Smooth muscle cell (in vitro differentiated cells): Measurements from ENCODE around the gene DNAH6. TPM values are rescaled to one million over a fixed set of nuclear protein-coding genes. Genes with fewer than 3 reads are reported as not detected.

Source experiments
- DNase-seq: peaks from one replicate; lab custom pipeline; 2025; ENCODE audit not compliant: unreplicated experiment; lab: John Stamatoyannopoulos, UW
- H2AFZ ChIP-seq: fragments of 200-600 bp; sonication (generic); 2 replicates; pipeline ENCODE4 v1.6.0; 2016; ENCODE audit warnings: antibody characterized with exemption, low read depth, mild to moderate bottlenecking
- H3F3A ChIP-seq: fragments of 200-600 bp; sonication (generic); 2 replicates; pipeline ENCODE4 v1.6.0; 2017; ENCODE audit warnings: antibody characterized with exemption, low read depth
- H3K27ac ChIP-seq: fragments of 200-600 bp; sonication (generic); 2 replicates; pipeline ENCODE4 v1.5.1; 2016; ENCODE audit warnings: low read depth, mild to moderate bottlenecking
- H3K27me3 ChIP-seq: fragments of 200-600 bp; sonication (generic); 2 replicates; pipeline ENCODE4 v1.6.1; 2016; ENCODE audit warnings: low read depth, mild to moderate bottlenecking
- H3K36me3 ChIP-seq: fragments of 200-600 bp; sonication (generic); 2 replicates; pipeline ENCODE4 v1.5.1; 2016; ENCODE audit warnings: low read depth
- H3K4me1 ChIP-seq: fragments of 200-600 bp; sonication (generic); 2 replicates; pipeline ENCODE4 v1.5.1; 2016; ENCODE audit warnings: low read depth
- H3K4me2 ChIP-seq: fragments of 200-600 bp; sonication (generic); 2 replicates; pipeline ENCODE4 v1.6.0; 2016; ENCODE audit warnings: mild to moderate bottlenecking
- H3K4me3 ChIP-seq: fragments of 200-600 bp; sonication (generic); 2 replicates; pipeline ENCODE4 v1.5.1; 2016; ENCODE audit warnings: mild to moderate bottlenecking
- H3K79me2 ChIP-seq: fragments of 200-600 bp; sonication (generic); 2 replicates; pipeline ENCODE4 v1.6.0; 2016; ENCODE audit warnings: low read depth, mild to moderate bottlenecking
- H3K9ac ChIP-seq: fragments of 200-600 bp; sonication (generic); 2 replicates; pipeline ENCODE4 v1.6.0; 2016; ENCODE audit warnings: low read depth
- H3K9me3 ChIP-seq: fragments of 200-600 bp; sonication (generic); replicated peaks from 2 replicates; pipeline ENCODE4 v1.5.1; 2016; ENCODE audit warnings: low read depth
- H4K20me1 ChIP-seq: fragments of 200-600 bp; sonication (generic); 2 replicates; pipeline ENCODE4 v1.6.0; 2016; ENCODE audit warnings: low read depth
- CTCF ChIP-seq: fragments of 200-600 bp; sonication (generic); IDR thresholded peaks from 2 replicates; pipeline ENCODE4 v1.5.1; 2017; ENCODE audit warnings: borderline replicate concordance, mild to moderate bottlenecking, antibody characterized with exemption; ENCODE audit not compliant: insufficient read depth, poor library complexity, severe bottlenecking
- WGBS: methylation state at CpG from one replicate; pipeline ENCODE4 v1.1.7; 2016; ENCODE audit warnings: low lambda C conversion rate; 5-methylcytosine and 5-hydroxymethylcytosine counted together
- polyA plus RNA-seq: library from polyadenylated mRNA; unstranded; fragments of >200 nt; fragmentation: Nextera tagmentation; extraction: Ambion mirVana; gene quantifications from 2 replicates; pipeline ENCODE4 v1.2.1, GENCODE V29; 2016
- total RNA-seq: library from RNA; depleted of rRNA; stranded (reverse); fragments of >200 nt; gene quantifications from 2 replicates; pipeline ENCODE4 v1.2.3, GENCODE V29; 2014

Gene DNAH6
- total and polyA plus RNA-seq, 2 experiments from 2014 or later = 0.27 to 0.96 TPM

GRCh38 chr2:84841577-84841976 lies 325.3 kb downstream of the DNAH6 start:
- H2AFZ ChIP-seq = no peak overlapping the region
- no peak overlapping the region for H3K9ac ChIP-seq
- 91% methylated on average over 6 of the region's 6 CpGs for WGBS
- no peak overlapping the region for H3K27ac ChIP-seq
- no peak for DNase-seq
- H3K4me3 ChIP-seq = no peak overlapping the region
- no peaks in the 10 kb centered on the region for H3F3A ChIP-seq
- H3K4me1 ChIP-seq = no peaks in the 10 kb centered on the region
- H3K79me2 ChIP-seq = no peaks in the 10 kb centered on the region
- no peaks in the 10 kb centered on the region for H4K20me1 ChIP-seq
- H3K4me2 ChIP-seq = no peak overlapping the region
- H3K36me3 ChIP-seq = no peaks in the 10 kb centered on the region
- no peaks in the 10 kb centered on the region for H3K27me3 ChIP-seq
- TF ChIP-seq CTCF = no peak
- H3K9me3 ChIP-seq = no peaks in the 10 kb centered on the region

GRCh38 chr2:84844141-84844540 lies 327.8 kb downstream of the DNAH6 start:
- Histone ChIP-seq H3K79me2 (no peaks in the 10 kb centered on the region), H2AFZ (no peak overlapping the region), H3K4me1 (no peaks in the 10 kb centered on the region), H4K20me1 (no peaks in the 10 kb centered on the region), H3F3A (no peaks in the 10 kb centered on the region), H3K27ac (no peak overlapping the region), H3K27me3 (no peaks in the 10 kb centered on the region), H3K9me3 (no peaks in the 10 kb centered on the region), H3K4me2 (no peak overlapping the region), H3K36me3 (no peaks in the 10 kb centered on the region), H3K9ac (no peak overlapping the region), H3K4me3 (no peak overlapping the region)
- 97% methylated on average over 8 of the region's 8 CpGs for WGBS
- no peak for TF ChIP-seq CTCF
- DNase-seq = no peak

GRCh38 chr2:84846041-84846663 lies 329.9 kb downstream of the DNAH6 start:
- no peak for DNase-seq
- TF ChIP-seq CTCF = no peak
- no peaks in the 10 kb centered on the region for H3K9me3 ChIP-seq
- no peak overlapping the region for H2AFZ ChIP-seq
- H3K4me2 ChIP-seq = peak overlapping the region; percentile 15
- H3K27ac ChIP-seq = peak overlapping the region; percentile 46
- no peak overlapping the region for H3K4me3 ChIP-seq
- no peaks in the 10 kb centered on the region for H3K36me3 ChIP-seq
- no peak overlapping the region for H3K9ac ChIP-seq
- WGBS = 65% methylated on average over 5 of the region's 5 CpGs
- no peaks in the 10 kb centered on the region for H3K27me3 ChIP-seq
- H3K79me2 ChIP-seq = no peaks in the 10 kb centered on the region
- no peaks in the 10 kb centered on the region for H4K20me1 ChIP-seq
- H3F3A ChIP-seq = no peaks in the 10 kb centered on the region
- H3K4me1 ChIP-seq = no peaks in the 10 kb centered on the region

GRCh38 chr2:84846741-84847142 lies 330.4 kb downstream of the DNAH6 start:
- TF ChIP-seq CTCF = no peak
- H3F3A ChIP-seq = no peaks in the 10 kb centered on the region
- DNase-seq = no peak
- no peak overlapping the region for H3K9ac ChIP-seq
- no peaks in the 10 kb centered on the region for H3K9me3 ChIP-seq
- peak overlapping the region; percentile 15 for H3K4me2 ChIP-seq
- H3K27me3 ChIP-seq = no peaks in the 10 kb centered on the region
- no peak overlapping the region for H3K4me3 ChIP-seq
- no peak overlapping the region for H2AFZ ChIP-seq
- H4K20me1 ChIP-seq = no peaks in the 10 kb centered on the region
- H3K79me2 ChIP-seq = no peaks in the 10 kb centered on the region
- no peaks in the 10 kb centered on the region for H3K4me1 ChIP-seq
- peak overlapping the region; percentile 46 for H3K27ac ChIP-seq
- no peaks in the 10 kb centered on the region for H3K36me3 ChIP-seq
- WGBS = 68% methylated on average over 2 of the region's 2 CpGs
